Retinal pigment epithelial cell (primary cell): ENCODE measurements around the gene TAF1B.

Source experiments
- DNase-seq: peaks from one replicate; pipeline ENCODE4 v3.0.0-alpha.2; 2010; ENCODE audit warnings: low read depth
- H3K4me3 ChIP-seq: 2 replicates; pipeline ENCODE4 v1.5.1; 2011; ENCODE audit warnings: mild to moderate bottlenecking, low read length, control low read depth, moderate library complexity
- CTCF ChIP-seq: conservative IDR thresholded peaks from 2 replicates; pipeline ENCODE4 v1.5.1; 2011; ENCODE audit warnings: low read depth, low read length, control low read depth, inconsistent platforms

The TAF1B gene

GRCh38 chr2:9814129-9814868 is 29.0 kb upstream of the TAF1B start:
- no peak for DNase-seq
- TF ChIP-seq CTCF, result no peak
- peak overlapping the region; percentile 16 for H3K4me3 ChIP-seq

GRCh38 chr2:9815076-9815475 is 28.2 kb upstream of the TAF1B start:
- no peak overlapping the region for H3K4me3 ChIP-seq
- no peak for DNase-seq
- TF ChIP-seq CTCF, result no peak

GRCh38 chr2:9815844-9816279 is 27.4 kb upstream of the TAF1B start:
- DNase-seq, result no peak
- no peak for TF ChIP-seq CTCF
- no peak overlapping the region for H3K4me3 ChIP-seq

GRCh38 chr2:9818097-9818496 is 25.2 kb upstream of the TAF1B start:
- DNase-seq, result no peak
- TF ChIP-seq CTCF, result no peak
- no peak overlapping the region for H3K4me3 ChIP-seq

- no peak overlapping the region for H3K4me3 ChIP-seq
- TF ChIP-seq CTCF, result no peak
- no peak for DNase-seq
These were observed 23.7 kb upstream of the TAF1B start for GRCh38 chr2:9819551-9819950.

- H3K4me3 ChIP-seq, result no peak overlapping the region
- no peak for DNase-seq
- TF ChIP-seq CTCF, result no peak
These were observed 23.0 kb upstream of the TAF1B start for GRCh38 chr2:9820020-9820973.
